22Rv1 (cell line): ENCODE results near the gene NAA35.

Experiments
- ZFX ChIP-seq: fragments of 450-650 bp; IDR thresholded peaks from 2 replicates; pipeline ENCODE4 v1.6.1; 2017; ENCODE audit warnings: antibody characterized with exemption, borderline replicate concordance
- TF ChIP-seq, protein P1 (sequence below): fragments of 450-650 bp; IDR thresholded peaks from 2 replicates; pipeline ENCODE4 v1.5.1; 2017; ENCODE audit warnings: mild to moderate bottlenecking

DNA sequence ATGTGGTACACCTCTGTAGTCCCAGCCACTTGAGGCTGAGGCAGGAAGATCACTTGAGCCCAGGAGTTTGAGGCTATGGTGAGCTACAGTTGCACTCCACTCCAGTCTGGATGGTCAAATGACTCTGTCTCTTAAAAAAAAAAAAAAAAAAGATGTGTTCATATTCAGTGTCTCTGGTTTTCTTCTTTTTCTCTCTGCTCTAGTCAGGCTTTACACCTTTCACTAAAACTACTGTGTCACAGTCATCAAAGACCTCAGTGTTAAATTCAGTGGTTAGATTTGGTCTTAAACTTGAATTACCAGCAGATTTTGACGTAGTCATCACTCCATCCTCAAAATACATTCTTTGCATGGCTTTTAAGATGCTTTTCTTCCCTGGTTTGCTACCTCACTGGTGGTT, 28.8 kb downstream of the NAA35 start:
- TF ChIP-seq, protein P1, sequence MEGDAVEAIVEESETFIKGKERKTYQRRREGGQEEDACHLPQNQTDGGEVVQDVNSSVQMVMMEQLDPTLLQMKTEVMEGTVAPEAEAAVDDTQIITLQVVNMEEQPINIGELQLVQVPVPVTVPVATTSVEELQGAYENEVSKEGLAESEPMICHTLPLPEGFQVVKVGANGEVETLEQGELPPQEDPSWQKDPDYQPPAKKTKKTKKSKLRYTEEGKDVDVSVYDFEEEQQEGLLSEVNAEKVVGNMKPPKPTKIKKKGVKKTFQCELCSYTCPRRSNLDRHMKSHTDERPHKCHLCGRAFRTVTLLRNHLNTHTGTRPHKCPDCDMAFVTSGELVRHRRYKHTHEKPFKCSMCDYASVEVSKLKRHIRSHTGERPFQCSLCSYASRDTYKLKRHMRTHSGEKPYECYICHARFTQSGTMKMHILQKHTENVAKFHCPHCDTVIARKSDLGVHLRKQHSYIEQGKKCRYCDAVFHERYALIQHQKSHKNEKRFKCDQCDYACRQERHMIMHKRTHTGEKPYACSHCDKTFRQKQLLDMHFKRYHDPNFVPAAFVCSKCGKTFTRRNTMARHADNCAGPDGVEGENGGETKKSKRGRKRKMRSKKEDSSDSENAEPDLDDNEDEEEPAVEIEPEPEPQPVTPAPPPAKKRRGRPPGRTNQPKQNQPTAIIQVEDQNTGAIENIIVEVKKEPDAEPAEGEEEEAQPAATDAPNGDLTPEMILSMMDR, result no peak
- TF ChIP-seq ZFX, result no peak
